K562 (cell line): Measurements from ENCODE around the gene RSU1. TPM values are rescaled to one million over a fixed set of nuclear protein-coding genes. Genes with fewer than 3 reads are reported as not detected.

Source experiments
- ATAC-seq: fragments of 200-7000 bp; cut with Tn5 transposase; 3 replicates; pipeline ENCODE4 v1.9.1; 2020; ENCODE audit warnings: moderate library complexity
- BruUV-seq: library from RNA; stranded (reverse); fragments of 400-500 nt; replicated peaks from 2 replicates; lab custom pipeline; 2021; lab: Mats Ljungman, UMichigan
- CTCF ChIA-PET: fragments of 300-600 bp; formaldehyde crosslinking; extraction: SDS; loops from one replicate; lab custom pipeline; 2021; ENCODE audit warnings: low intra/inter-chr PET ratio; lab: Yijun Ruan, JAX
- POLR2A ChIA-PET: fragments of 300-600, 350-650 bp; sonication (Branson Sonifier 250); formaldehyde crosslinking; extraction: SDS; loops from one replicate; lab custom pipeline; 2021; ENCODE audit warnings: antibody characterized with exemption, inconsistent platforms; lab: Yijun Ruan, JAX
- DNase-seq, 4 experiments: peaks; one replicate each; pipeline versions ENCODE4 v3.0.0 to v3.0.0-alpha.2; 2011 to 2018; ENCODE audit warnings: low spot score in 3 of 4, mixed read lengths in 3 of 4; ENCODE audit errors: extremely low read depth in 1 of 4
- FAIRE-seq: peaks from 2 replicates; lab custom pipeline; 2011; peaks lifted over from hg19 to GRCh38; lab: Jason Lieb, UNC
- H2AFZ ChIP-seq: 2 replicates; pipeline ENCODE4 v1.6.0; 2011; ENCODE audit warnings: low read depth, low read length, control low read depth, inconsistent platforms
- H3K27ac ChIP-seq: fragments of 200-600 bp; 3 replicates; pipeline ENCODE4 v1.8.0; 2011; ENCODE audit warnings: low read depth, mild to moderate bottlenecking, control low read depth, inconsistent platforms, low read length, moderate library complexity, mixed read lengths; ENCODE audit errors: extremely low read depth
- H3K27me3 ChIP-seq, 2 experiments: fragments of 300-600 bp in 1 of 2; 2 replicates in 1 of 2; 3 replicates in 1 of 2; pipeline versions ENCODE4 v1.6.0 to v1.8.0; 2011; ENCODE audit warnings: inconsistent platforms in 2 of 2, low read length in 2 of 2, mild to moderate bottlenecking in 1 of 2, mixed read lengths in 1 of 2, moderate library complexity in 1 of 2; ENCODE audit not compliant: control insufficient read depth in 2 of 2, insufficient read depth in 2 of 2
- H3K36me3 ChIP-seq: fragments of 300-600 bp; 3 replicates; pipeline ENCODE4 v1.8.0; 2011; ENCODE audit warnings: mild to moderate bottlenecking, low read length, inconsistent platforms; ENCODE audit not compliant: control insufficient read depth, insufficient read depth
- H3K4me1 ChIP-seq, 2 experiments: fragments of 200-600 bp in 1 of 2; replicated peaks in 1 of 2; 2 replicates in 1 of 2; 3 replicates in 1 of 2; pipeline versions ENCODE4 v1.5.1 to v1.8.0; 2011; ENCODE audit warnings: inconsistent platforms in 2 of 2, low read length in 2 of 2, mild to moderate bottlenecking in 1 of 2, mixed read lengths in 1 of 2, moderate library complexity in 1 of 2; ENCODE audit not compliant: control insufficient read depth in 2 of 2, insufficient read depth in 2 of 2
- H3K4me2 ChIP-seq: 2 replicates; pipeline ENCODE4 v1.6.1; 2011; ENCODE audit warnings: low read length, control low read depth, inconsistent platforms, mixed read lengths; ENCODE audit not compliant: insufficient read depth
- H3K4me3 ChIP-seq: fragments of 200-600 bp; sonication (generic), shearing (Covaris generic); 2 replicates; pipeline ENCODE4 v1.5.1; 2016; ENCODE audit warnings: control low read depth, inconsistent platforms
- H3K79me2 ChIP-seq: fragments of 200-600 bp; 3 replicates; pipeline ENCODE4 v1.8.0; 2011; ENCODE audit warnings: low read length, inconsistent platforms; ENCODE audit not compliant: control insufficient read depth, insufficient read depth
- H3K9ac ChIP-seq, 2 experiments: 2 replicates each; pipeline versions ENCODE4 v1.6.0 to v1.6.1; 2011; ENCODE audit warnings: low read depth in 2 of 2, low read length in 2 of 2, control low read depth in 1 of 2, inconsistent platforms in 1 of 2, mild to moderate bottlenecking in 1 of 2, mixed read lengths in 1 of 2; ENCODE audit not compliant: insufficient read depth in 1 of 2
- H3K9me1 ChIP-seq: one replicate; pipeline ENCODE4 v1.6.0; 2011; ENCODE audit warnings: inconsistent platforms, mild to moderate bottlenecking, low read length, moderate library complexity; ENCODE audit not compliant: control insufficient read depth, insufficient read depth
- H3K9me3 ChIP-seq: replicated peaks from 2 replicates; pipeline ENCODE4 v1.5.1; 2011; ENCODE audit warnings: low read depth, low read length, inconsistent platforms; ENCODE audit not compliant: control insufficient read depth, insufficient read depth
- H4K20me1 ChIP-seq: replicated peaks from 2 replicates; pipeline ENCODE4 v1.6.1; 2011; ENCODE audit warnings: low read length, inconsistent platforms, mixed read lengths; ENCODE audit not compliant: control insufficient read depth, insufficient read depth
- CTCFL ChIP-seq: IDR thresholded peaks from 2 replicates; pipeline ENCODE4 v1.6.1; 2011; ENCODE audit warnings: borderline replicate concordance, low read depth, mild to moderate bottlenecking, moderate library complexity, low read length; ENCODE audit not compliant: insufficient read depth, poor library complexity, severe bottlenecking
- PHTF2 ChIP-seq: fragments of 250-450 bp; sonication (Bioruptor Pico); IDR thresholded peaks from 2 replicates; pipeline ENCODE4 v1.5.0; 2021; ENCODE audit warnings: mild to moderate bottlenecking
- ZNF766 ChIP-seq: fragments of 200-800 bp; sonication (Bioruptor generic); conservative IDR thresholded peaks from 2 replicates; pipeline ENCODE4 v1.6.1; 2016; ENCODE audit warnings: missing genetic modification characterization, missing compliant biosample characterization
- ZSCAN29 ChIP-seq: fragments of 450-650 bp; IDR thresholded peaks from 2 replicates; pipeline ENCODE4 v1.6.1; 2017
- WGBS: fragments of 100-300 bp; shearing (Covaris generic); methylation state at CpG from one replicate; pipeline ENCODE4 v1.1.6; 2016; ENCODE audit warnings: low coverage, mixed read lengths; ENCODE audit not compliant: insufficient coverage; ENCODE audit errors: missing lambda C conversion rate; 5-methylcytosine and 5-hydroxymethylcytosine counted together
- in situ Hi-C: fragments of 300-500 bp; cut with MboI; formaldehyde crosslinking; loops from 4 replicates; pipeline ENCODE4 v1.15.0; 2018; ENCODE audit warnings: inconsistent platforms, mixed read lengths
- intact Hi-C: fragments of 100-400 bp; cut with micrococcal nuclease; formaldehyde crosslinking; loops from 2 replicates; pipeline ENCODE4 v1.14.2; 2022
- polyA plus RNA-seq, 8 experiments: library from polyadenylated mRNA; depleted of rRNA in 4 of 8; stranded (reverse) in 5 of 8; unstranded in 3 of 8; fragments of >200 nt; fragmentation: Nextera tagmentation in 2 of 8; fragmentation: Illumina TruSeq in 1 of 8; extraction: Ambion mirVana in 2 of 8; extraction: Trizol in 1 of 8; gene quantifications; 2 replicates each; pipeline versions ENCODE4 v1.2.1 to v1.2.3, GENCODE V29; 2011 to 2014; ENCODE audit warnings: inconsistent platforms in 1 of 8, missing spikeins in 1 of 8
- total RNA-seq, 7 experiments: library from RNA; depleted of rRNA in 6 of 7; stranded (reverse); fragments of >200 nt in 6 of 7; fragmentation: Illumina TruSeq in 2 of 7; extraction: Trizol in 2 of 7; gene quantifications; 2 replicates each; pipeline versions ENCODE4 v1.2.1 to v1.2.3, GENCODE V29; 2011 to 2021; ENCODE audit warnings: low replicate concordance in 1 of 7

The RSU1 gene
- total and polyA plus RNA-seq, 9 of the 15 experiments (the other 6 are each of a cell fraction or from before 2014, with no cell fraction given): 18.8 to 67.3 (median 31.5) TPM

GRCh38 chr10:16606421-16606820 lies 210.8 kb downstream of the RSU1 start:
- CTCF ChIA-PET: no interaction called here
- FAIRE-seq: no peak

More at GRCh38 chr10:16606421-16606820, 210.8 kb downstream of the RSU1 start:
- Histone ChIP-seq H3K9me3 (no peaks in the 10 kb centered on the region), H3K4me2 (no peak overlapping the region), H3K27me3 (peaks cover 0 to 6% of the 10 kb centered on the region in 2 experiments; a peak in 1 of 5 replicates), H3K4me1 (no peaks in the 10 kb centered on the region), H3K9ac (no peak overlapping the region), H3K9me1 (no peaks in the 10 kb centered on the region), H3K79me2 (no peaks in the 10 kb centered on the region), H4K20me1 (peaks cover 7% of the 10 kb centered on the region; the same call in 1 of the 2 replicates), H2AFZ (no peak overlapping the region), H3K4me3 (no peak overlapping the region), H3K36me3 (no peaks in the 10 kb centered on the region), H3K27ac (no peak overlapping the region)
- in situ Hi-C loops (no loop called here), intact Hi-C loops (no loop called here)
- DNase-seq: no peak
- TF ChIP-seq ZSCAN29 (no peak), CTCFL (no peak), PHTF2 (CRISPR knock-in tag) (no peak), ZNF766 (no peak)
- POLR2A ChIA-PET: no interaction called here
- BruUV-seq: no TSS peak
- WGBS: 12% methylated on average over 6 of the region's 6 CpGs
- ATAC-seq: no peak
